H9 (cell line): ENCODE measurements around the gene P2RX6. TPM values are rescaled to one million over a fixed set of nuclear protein-coding genes. Genes with fewer than 3 reads are reported as not detected.

Experiments used
- DNase-seq: peaks from one replicate; pipeline ENCODE4 v3.0.0-alpha.2; 2017
- H2AFZ ChIP-seq: one replicate; pipeline ENCODE4 v1.6.1; 2013; ENCODE audit warnings: mild to moderate bottlenecking, low read length, control low read depth, moderate library complexity
- H2AK5ac ChIP-seq: 2 replicates; pipeline ENCODE4 v1.6.1; 2013; ENCODE audit warnings: low read length, control low read depth, mixed read lengths; ENCODE audit not compliant: insufficient read length
- H2BK120ac ChIP-seq: one replicate; pipeline ENCODE4 v1.6.1; 2013; ENCODE audit warnings: low read depth, mild to moderate bottlenecking, low read length, control low read depth, inconsistent platforms; ENCODE audit not compliant: poor library complexity, severe bottlenecking
- H2BK12ac ChIP-seq: 2 replicates; pipeline ENCODE4 v1.6.1; 2013; ENCODE audit warnings: low read length, control low read depth, mixed read lengths, low read depth; ENCODE audit not compliant: insufficient read length
- H2BK15ac ChIP-seq: 2 replicates; pipeline ENCODE4 v1.6.1; 2013; ENCODE audit warnings: low read depth, low read length, control low read depth
- H2BK20ac ChIP-seq: one replicate; pipeline ENCODE4 v1.6.1; 2013; ENCODE audit warnings: low read depth, mild to moderate bottlenecking, low read length, control low read depth, inconsistent platforms; ENCODE audit not compliant: poor library complexity, severe bottlenecking
- H2BK5ac ChIP-seq: 2 replicates; pipeline ENCODE4 v1.6.1; 2013; ENCODE audit warnings: low read length, control low read depth, mixed read lengths; ENCODE audit not compliant: insufficient read length
- H3K14ac ChIP-seq: 2 replicates; pipeline ENCODE4 v1.6.1; 2013; ENCODE audit warnings: low read length, control low read depth; ENCODE audit not compliant: insufficient read depth
- H3K18ac ChIP-seq: 2 replicates; pipeline ENCODE4 v1.6.1; 2013; ENCODE audit warnings: low read depth, mild to moderate bottlenecking, mixed read lengths, low read length, control low read depth; ENCODE audit not compliant: insufficient read length
- H3K23ac ChIP-seq: 2 replicates; pipeline ENCODE4 v1.6.1; 2013; ENCODE audit warnings: low read length, control low read depth, mixed read lengths, low read depth; ENCODE audit not compliant: insufficient read length
- H3K23me2 ChIP-seq: 2 replicates; pipeline ENCODE4 v1.6.1; 2013; ENCODE audit warnings: low read depth, mild to moderate bottlenecking, mixed read lengths, low read length, control low read depth; ENCODE audit not compliant: insufficient read length, poor library complexity, severe bottlenecking
- H3K27ac ChIP-seq: 2 replicates; pipeline ENCODE4 v1.5.1; 2013; ENCODE audit warnings: low read length, control low read depth, mixed read lengths, low read depth; ENCODE audit not compliant: insufficient read length
- H3K27me3 ChIP-seq: 2 replicates; pipeline ENCODE4 v1.6.1; 2013; ENCODE audit warnings: low read length, control low read depth, inconsistent platforms; ENCODE audit not compliant: insufficient read depth
- H3K4ac ChIP-seq: 2 replicates; pipeline ENCODE4 v1.6.1; 2013; ENCODE audit warnings: low read depth, mild to moderate bottlenecking, control low read depth, inconsistent platforms, low read length, moderate library complexity
- H3K4me1 ChIP-seq: 2 replicates; pipeline ENCODE4 v1.6.1; 2013; ENCODE audit warnings: low read length, control low read depth, inconsistent platforms; ENCODE audit not compliant: insufficient read depth
- H3K4me2 ChIP-seq: 2 replicates; pipeline ENCODE4 v1.6.1; 2013; ENCODE audit warnings: low read length, control low read depth, mixed read lengths; ENCODE audit not compliant: insufficient read length, insufficient read depth
- H3K56ac ChIP-seq: 2 replicates; pipeline ENCODE4 v1.6.1; 2013; ENCODE audit warnings: low read depth, mild to moderate bottlenecking, mixed read lengths, low read length, control low read depth; ENCODE audit not compliant: insufficient read length
- H3K79me1 ChIP-seq: 2 replicates; pipeline ENCODE4 v1.6.1; 2013; ENCODE audit warnings: low read depth, mild to moderate bottlenecking, moderate library complexity, low read length, control low read depth, inconsistent platforms; ENCODE audit not compliant: insufficient read depth, poor library complexity, severe bottlenecking
- H3K79me2 ChIP-seq: 2 replicates; pipeline ENCODE4 v1.6.1; 2013; ENCODE audit warnings: low read length, control low read depth, inconsistent platforms; ENCODE audit not compliant: insufficient read depth
- H3K9ac ChIP-seq: 2 replicates; pipeline ENCODE4 v1.6.1; 2013; ENCODE audit warnings: low read length, control low read depth, mixed read lengths; ENCODE audit not compliant: insufficient read length; ENCODE audit errors: extremely low read depth
- H3K9me3 ChIP-seq: one replicate; pipeline ENCODE4 v1.6.1; 2013; ENCODE audit warnings: low read depth, low read length, inconsistent platforms; ENCODE audit not compliant: control insufficient read depth
- H3T11ph ChIP-seq: one replicate; pipeline ENCODE4 v1.6.1; 2013; ENCODE audit warnings: mild to moderate bottlenecking, low read length, control low read depth, inconsistent platforms
- H4K20me1 ChIP-seq: one replicate; pipeline ENCODE4 v1.6.1; 2013; ENCODE audit not compliant: control insufficient read depth, insufficient read length, insufficient read depth
- H4K5ac ChIP-seq: 2 replicates; pipeline ENCODE4 v1.6.1; 2013; ENCODE audit warnings: low read depth, mild to moderate bottlenecking, mixed read lengths, low read length, control low read depth; ENCODE audit not compliant: insufficient read length
- H4K8ac ChIP-seq: replicated peaks from 2 replicates; pipeline ENCODE4 v1.6.1; 2013; ENCODE audit warnings: low read length, control low read depth, mixed read lengths, low read depth; ENCODE audit not compliant: insufficient read length
- H4K91ac ChIP-seq: 2 replicates; pipeline ENCODE4 v1.6.1; 2013; ENCODE audit warnings: low read depth, mild to moderate bottlenecking, moderate library complexity, mixed read lengths, low read length, control low read depth; ENCODE audit not compliant: insufficient read length
- H3K27ac Mint-ChIP-seq, 3 experiments: 2 replicates in 2 of 3; 3 replicates in 1 of 3; pipeline ENCODE4 v1.8.0; 2020 to 2021; ENCODE audit warnings: mixed read lengths in 3 of 3, mild to moderate bottlenecking in 1 of 3, moderate library complexity in 1 of 3
- H3K27me3 Mint-ChIP-seq: 2 replicates; pipeline ENCODE4 v1.8.0; 2021; ENCODE audit warnings: low read depth, mild to moderate bottlenecking, moderate library complexity, mixed read lengths
- H3K36me3 Mint-ChIP-seq, 3 experiments: 2 replicates in 2 of 3; 3 replicates in 1 of 3; pipeline ENCODE4 v1.8.0; 2020 to 2021; ENCODE audit warnings: low read depth in 3 of 3, mixed read lengths in 3 of 3; ENCODE audit not compliant: insufficient read depth in 1 of 3
- H3K4me1 Mint-ChIP-seq, 2 experiments: 2 replicates each; pipeline ENCODE4 v1.8.0; 2020; ENCODE audit warnings: mixed read lengths in 2 of 2
- H3K4me3 Mint-ChIP-seq, 2 experiments: 2 replicates in 1 of 2; 3 replicates in 1 of 2; pipeline ENCODE4 v1.8.0; 2020 to 2021; ENCODE audit warnings: mild to moderate bottlenecking in 2 of 2, mixed read lengths in 2 of 2, moderate library complexity in 1 of 2
- H3K9me3 Mint-ChIP-seq, 2 experiments: 2 replicates in 1 of 2; 3 replicates in 1 of 2; pipeline ENCODE4 v1.8.0; 2020; ENCODE audit warnings: mild to moderate bottlenecking in 2 of 2, mixed read lengths in 2 of 2, moderate library complexity in 1 of 2
- WGBS: extraction: QIAGEN DNeasy Blood & Tissue Kit; methylation state at CpG from one replicate; pipeline ENCODE4 v1.1.7; 2013; ENCODE audit warnings: missing lambda C conversion rate, low lambda C conversion rate, mixed read lengths; ENCODE audit not compliant: insufficient read length; ENCODE audit errors: extremely low coverage; 5-methylcytosine and 5-hydroxymethylcytosine counted together
- total RNA-seq: library from RNA; stranded (reverse); gene quantifications from 2 replicates; pipeline ENCODE4 v1.2.1, GENCODE V29; 2021
- TF ChIP-seq, protein P1 (sequence below): fragments of 200-600 bp; sonication (generic); conservative IDR thresholded peaks from 3 replicates; pipeline ENCODE4 v1.8.0; 2021; ENCODE audit warnings: antibody characterized with exemption, mild to moderate bottlenecking

Gene P2RX6
- total RNA-seq, 1 experiment from 2014 or later, result not detected

DNA sequence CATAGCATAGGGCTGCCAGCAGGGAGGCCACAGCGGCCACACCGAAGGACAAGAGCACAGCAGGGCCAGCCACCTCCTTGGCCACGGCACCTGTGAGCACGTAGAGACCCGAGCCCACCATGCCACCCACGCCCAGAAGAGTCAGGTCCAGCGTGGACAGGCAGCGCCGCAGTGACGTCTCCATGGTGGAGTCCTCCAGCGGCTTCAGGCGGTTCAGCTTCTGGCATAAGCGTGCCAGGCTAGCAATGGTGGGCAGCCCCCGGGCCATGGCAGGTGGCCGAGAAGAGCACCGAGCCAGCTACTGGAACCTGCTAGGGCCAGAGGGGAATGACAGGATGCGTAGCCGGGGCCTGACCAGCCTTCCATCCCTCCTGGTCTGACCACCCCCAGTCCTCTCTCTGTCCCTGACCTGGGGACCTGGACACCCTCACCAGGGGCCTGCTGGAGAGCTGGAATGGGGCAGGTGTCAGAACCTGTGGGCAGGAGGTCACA is 16.6 kb downstream of the P2RX6 start:
- Histone ChIP-seq H2BK15ac (no peak overlapping the region), H3K27ac (no peak overlapping the region), H2BK120ac (no peak overlapping the region), H3K79me2 (no peaks in the 10 kb centered on the region), H4K5ac (no peak overlapping the region), H2AK5ac (no peak overlapping the region), H3K14ac (no peak overlapping the region), H3K4me1 (no peaks in the 10 kb centered on the region; the same call in 1 of the 2 replicates), H3T11ph (no peak overlapping the region), H3K23me2 (no peaks in the 10 kb centered on the region), H3K79me1 (no peaks in the 10 kb centered on the region), H2BK12ac (no peak overlapping the region), H4K91ac (no peak overlapping the region), H3K23ac (no peak overlapping the region), H2BK5ac (no peak overlapping the region), H3K9ac (no peak overlapping the region), H4K20me1 (no peaks in the 10 kb centered on the region), H2BK20ac (no peak overlapping the region), H4K8ac (no peak overlapping the region), H3K4ac (no peak overlapping the region), H3K56ac (no peak overlapping the region), H3K18ac (no peak overlapping the region), H3K27me3 (peaks cover 3% of the 10 kb centered on the region; the same call in 1 of the 2 replicates), H3K9me3 (no peaks in the 10 kb centered on the region), H3K4me2 (peak overlapping the region; percentile 37), H2AFZ (no peak overlapping the region)
- peaks cover 10 to 19% of the 10 kb centered on the region in 2 experiments for H3K4me1 Mint-ChIP-seq
- peaks cover 43% of the 10 kb centered on the region for H3K27me3 Mint-ChIP-seq
- H3K27ac Mint-ChIP-seq, result no peak overlapping the region
- no peaks in the 10 kb centered on the region for H3K36me3 Mint-ChIP-seq
- DNase-seq, result no peak
- H3K4me3 Mint-ChIP-seq, result peak overlapping the region in 1 of 2 experiments; percentile 81; a peak in 2 of 5 replicates
- no CpG with 5 or more reads among the region's 18 CpGs for WGBS
- TF ChIP-seq, protein P1, sequence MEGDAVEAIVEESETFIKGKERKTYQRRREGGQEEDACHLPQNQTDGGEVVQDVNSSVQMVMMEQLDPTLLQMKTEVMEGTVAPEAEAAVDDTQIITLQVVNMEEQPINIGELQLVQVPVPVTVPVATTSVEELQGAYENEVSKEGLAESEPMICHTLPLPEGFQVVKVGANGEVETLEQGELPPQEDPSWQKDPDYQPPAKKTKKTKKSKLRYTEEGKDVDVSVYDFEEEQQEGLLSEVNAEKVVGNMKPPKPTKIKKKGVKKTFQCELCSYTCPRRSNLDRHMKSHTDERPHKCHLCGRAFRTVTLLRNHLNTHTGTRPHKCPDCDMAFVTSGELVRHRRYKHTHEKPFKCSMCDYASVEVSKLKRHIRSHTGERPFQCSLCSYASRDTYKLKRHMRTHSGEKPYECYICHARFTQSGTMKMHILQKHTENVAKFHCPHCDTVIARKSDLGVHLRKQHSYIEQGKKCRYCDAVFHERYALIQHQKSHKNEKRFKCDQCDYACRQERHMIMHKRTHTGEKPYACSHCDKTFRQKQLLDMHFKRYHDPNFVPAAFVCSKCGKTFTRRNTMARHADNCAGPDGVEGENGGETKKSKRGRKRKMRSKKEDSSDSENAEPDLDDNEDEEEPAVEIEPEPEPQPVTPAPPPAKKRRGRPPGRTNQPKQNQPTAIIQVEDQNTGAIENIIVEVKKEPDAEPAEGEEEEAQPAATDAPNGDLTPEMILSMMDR, result no peak
- no peaks in the 10 kb centered on the region for H3K9me3 Mint-ChIP-seq
